ENCODE results near the gene WDR76.

Gene WDR76

DNA sequence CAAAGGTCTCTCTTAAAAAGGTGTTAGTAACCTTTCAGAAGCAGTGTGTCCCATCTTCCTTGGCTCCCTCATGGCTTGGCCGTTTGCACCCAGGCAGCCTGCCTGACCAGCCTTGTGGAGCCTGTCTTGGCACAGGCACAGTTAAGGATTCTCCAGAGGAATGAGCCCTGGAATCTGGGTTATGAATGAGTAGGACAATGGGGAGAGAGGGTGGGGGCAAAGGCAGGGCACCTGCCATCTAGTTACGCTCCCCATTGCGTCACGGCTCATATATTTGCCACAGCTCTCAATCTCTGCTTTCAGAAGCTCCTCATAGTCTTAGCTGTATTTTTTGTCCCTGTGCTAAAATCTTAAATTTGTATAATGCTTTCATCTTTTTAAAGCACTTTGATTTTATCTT is 50.6 kb downstream of the WDR76 start:
- DNase-seq (ENCODE audit: low read depth, low spot score), result no peak

DNA sequence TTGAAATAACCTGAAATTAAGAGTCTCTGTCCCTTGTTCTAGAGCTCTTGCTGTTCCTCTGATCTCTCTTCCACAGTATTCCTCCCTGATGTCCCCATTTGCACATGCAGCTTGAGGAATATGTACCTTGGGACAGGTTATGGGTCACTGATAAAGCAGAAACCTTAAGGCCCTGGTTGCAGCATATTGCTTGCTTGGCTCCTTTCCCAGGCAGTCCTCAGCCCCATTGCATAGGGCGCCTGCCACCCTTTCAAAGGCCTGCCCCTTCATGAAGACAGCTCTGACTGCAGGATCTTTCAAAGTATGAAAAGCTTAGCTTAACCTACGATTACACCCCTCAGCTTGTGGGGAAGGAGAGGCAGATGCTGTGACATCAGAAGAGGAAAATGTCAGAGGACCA is 51.6 kb downstream of the WDR76 start:
- no peak for DNase-seq (ENCODE audit: low read depth, low spot score)

DNA sequence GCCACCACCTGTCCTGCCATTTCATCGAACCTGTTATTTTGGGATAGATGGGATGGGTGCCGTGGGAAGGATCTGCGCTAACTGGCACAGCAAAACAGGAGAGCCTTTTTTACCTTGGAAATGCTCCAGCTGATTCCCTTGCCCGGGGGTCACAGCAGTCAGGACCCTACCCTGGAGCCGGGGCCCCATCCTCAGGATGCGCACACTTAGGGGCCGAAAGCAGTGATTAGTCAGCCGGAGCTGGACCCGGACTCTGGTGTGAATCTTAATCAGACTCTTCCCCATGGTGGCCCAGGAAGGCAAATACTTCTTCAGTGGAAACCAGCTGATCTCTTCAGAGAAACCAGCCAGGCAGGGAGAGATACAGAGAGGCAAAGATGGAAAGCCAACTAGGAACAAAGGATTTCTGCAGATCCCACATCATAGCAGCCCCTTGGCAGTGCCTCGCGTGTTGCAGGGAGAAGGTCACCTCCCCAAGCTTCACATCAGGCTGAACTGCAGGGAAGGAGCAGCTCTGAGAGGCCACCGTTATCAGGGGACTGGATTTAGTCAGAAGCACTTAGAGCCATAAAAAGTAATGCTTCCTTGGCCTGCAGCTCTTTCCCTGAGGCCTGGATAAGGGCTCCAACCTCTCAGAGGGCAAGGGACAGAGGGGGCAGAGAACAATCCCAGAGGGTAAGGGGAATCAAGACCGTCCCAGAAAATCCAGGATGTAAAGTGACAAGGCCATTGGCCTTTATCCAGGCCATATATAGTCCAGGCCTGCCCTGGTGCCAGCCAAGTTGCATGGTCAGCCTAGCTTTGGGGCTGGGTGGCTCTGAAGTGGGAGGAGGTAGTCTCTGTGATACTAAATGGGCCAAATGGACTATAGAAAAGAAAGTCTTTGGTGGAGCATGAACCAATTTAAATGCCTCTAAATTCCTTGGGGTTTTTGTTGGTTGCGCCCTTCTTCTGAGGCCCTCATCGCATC is 52.9 kb downstream of the WDR76 start:
- DNase-seq (ENCODE audit: low read depth, low spot score), result no peak

DNA sequence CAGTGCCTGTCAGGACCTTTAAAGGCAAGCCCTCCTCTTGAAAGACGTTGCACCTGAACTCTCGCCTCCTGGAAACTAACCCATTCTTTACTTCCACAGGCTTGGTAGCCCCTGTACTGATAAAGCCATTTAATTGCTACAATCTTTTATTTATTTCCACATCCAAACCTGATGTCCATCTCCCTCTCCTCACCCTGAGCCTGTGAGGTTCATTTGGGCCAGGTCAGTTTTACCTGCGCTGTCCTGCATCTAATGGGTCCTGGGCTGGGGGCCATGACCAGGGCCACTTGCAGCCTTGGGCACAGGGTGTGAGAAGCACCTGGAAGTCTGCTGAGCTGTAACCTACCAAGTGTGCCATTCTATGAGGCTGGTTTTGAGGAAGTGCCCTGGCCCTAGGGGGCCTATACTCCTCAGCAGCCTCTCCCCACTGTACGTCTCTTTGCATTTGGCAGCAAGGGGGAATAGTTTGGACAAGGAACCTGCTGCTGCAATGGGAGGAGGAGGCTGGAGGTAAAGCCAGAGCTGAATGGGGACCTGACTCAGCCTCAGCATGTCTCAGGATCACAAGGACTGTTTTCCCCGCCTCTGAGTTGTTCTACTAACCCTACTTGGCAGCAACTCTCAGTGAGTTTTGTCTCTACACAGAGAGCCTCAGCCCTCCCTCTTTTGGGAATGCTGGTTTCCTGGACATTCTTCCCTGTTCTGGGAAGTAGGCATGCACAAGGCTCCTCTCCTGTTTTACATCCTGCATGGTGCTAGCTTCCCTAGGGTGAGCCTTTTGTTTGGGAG is 53.8 kb downstream of the WDR76 start:
- no peak for DNase-seq (ENCODE audit: low read depth, low spot score)

DNA sequence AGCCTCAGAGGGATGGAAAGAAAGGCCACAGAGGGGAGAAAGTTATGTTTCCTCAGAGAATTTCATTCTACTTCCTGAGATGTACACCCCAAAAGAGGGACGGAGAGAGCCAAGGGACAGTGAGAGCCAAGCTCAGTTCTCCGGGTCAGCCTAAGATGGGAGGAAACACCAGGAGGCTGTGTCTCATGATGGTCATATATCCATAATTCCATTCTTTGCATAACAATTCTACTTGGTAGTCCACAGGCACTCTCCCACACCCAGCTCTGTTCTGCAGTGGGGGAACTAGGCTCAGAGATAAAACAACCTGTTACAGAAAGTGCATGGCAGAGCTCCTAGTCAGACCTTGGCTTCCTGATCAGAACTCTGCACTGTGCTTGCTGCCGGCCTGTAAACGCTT is 54.4 kb downstream of the WDR76 start:
- no peak for DNase-seq (ENCODE audit: low read depth, low spot score)

DNA sequence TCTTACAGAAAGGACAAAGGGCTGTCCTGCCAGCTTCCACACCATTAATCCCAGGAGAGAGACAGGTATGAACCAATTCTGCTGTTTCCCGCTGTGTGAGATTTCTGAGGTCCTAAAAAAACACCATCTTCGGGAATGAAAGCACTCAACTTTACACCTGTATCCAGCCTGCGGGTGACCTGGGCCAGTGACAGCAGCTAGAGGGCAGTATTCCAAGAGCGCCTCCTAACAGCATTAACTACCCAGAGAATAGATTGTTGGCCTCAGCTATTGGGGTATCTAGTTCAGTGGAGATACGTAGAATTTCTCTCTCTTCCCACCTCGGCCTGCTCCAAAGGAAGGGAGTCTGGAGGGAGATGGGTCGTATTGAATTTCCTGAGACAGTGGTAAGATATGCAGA is 55.1 kb downstream of the WDR76 start:
- no peak for DNase-seq (ENCODE audit: low read depth, low spot score)

DNA sequence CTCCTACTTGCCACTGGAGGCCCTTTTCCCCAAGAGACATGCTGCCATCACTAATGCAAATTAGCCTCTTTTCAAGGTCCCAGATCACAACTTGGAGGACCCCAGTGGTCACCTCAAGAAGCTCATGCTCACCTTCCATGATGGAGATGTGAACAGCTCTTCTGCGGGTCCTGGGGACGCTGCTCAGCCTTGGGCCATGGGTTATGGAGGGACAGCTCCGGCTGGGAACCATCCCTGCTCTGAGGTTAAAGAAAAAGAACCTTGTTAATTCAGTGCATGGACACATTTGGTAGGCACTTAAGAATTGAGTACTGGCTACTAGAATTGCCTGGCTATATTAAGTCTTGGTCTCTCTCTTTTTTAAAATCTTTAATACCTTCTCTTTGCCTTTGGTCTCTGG is 56.8 kb downstream of the WDR76 start:
- no peak for DNase-seq (ENCODE audit: low read depth, low spot score)

DNA sequence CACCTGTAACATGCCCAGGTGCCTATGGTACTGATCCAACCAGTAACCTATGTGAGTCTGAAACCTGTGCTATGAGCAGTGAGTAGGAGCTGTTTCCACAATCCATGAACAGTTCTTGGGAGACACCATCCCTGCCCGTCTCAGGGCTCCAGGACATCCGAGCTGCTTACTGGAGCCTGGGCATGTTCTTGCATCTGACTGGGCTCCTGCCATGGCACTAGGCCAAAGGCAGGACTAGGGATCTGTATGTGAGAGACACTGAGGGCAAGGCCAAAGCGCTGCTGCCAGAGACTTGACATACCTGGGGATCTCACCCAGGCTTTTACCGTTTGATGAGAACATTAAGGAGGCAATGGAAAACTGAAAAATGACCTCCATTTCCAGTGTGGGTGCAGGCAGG is 59.8 kb downstream of the WDR76 start:
- DNase-seq (ENCODE audit: low read depth, low spot score), result no peak

DNA sequence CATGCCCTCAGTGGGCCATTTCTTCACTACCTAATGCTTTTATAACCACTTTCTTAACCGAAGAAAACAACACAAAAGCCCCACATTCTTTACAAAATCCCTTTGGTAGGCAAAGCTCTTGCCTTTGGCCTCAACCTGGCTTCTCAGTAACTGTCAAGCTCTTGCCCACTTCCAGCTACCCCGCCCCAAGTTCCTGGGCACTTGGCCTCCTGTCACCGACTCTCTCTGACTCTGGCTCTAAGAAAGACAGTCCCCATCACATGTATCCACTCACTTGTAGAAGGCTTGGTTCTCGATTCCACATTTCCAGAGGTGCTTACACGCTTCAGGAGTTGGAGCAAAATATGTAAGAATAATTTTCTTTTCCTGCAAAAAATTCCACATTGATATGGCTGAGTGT is 61.1 kb downstream of the WDR76 start:
- DNase-seq (ENCODE audit: low read depth, low spot score), result no peak

DNA sequence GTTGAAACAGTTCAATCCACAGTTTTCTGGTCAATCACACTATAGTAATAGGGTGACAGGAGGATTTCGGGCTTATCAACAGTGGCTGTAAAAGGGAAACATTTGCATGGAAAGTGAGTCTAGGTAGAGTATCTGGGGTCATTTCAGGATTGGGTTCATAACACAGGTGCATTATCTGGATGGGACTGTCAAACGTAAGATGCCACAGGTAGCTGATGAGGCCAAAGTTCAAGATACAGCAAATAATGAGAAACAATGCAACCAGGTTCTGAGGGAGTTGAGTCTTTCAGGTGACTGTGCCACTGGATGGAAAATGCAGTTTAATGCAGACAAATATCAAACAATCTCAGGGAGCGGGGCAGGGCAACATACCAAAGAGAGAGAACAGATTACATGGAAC is 62.2 kb downstream of the WDR76 start:
- DNase-seq (ENCODE audit: low read depth, low spot score), result no peak

DNA sequence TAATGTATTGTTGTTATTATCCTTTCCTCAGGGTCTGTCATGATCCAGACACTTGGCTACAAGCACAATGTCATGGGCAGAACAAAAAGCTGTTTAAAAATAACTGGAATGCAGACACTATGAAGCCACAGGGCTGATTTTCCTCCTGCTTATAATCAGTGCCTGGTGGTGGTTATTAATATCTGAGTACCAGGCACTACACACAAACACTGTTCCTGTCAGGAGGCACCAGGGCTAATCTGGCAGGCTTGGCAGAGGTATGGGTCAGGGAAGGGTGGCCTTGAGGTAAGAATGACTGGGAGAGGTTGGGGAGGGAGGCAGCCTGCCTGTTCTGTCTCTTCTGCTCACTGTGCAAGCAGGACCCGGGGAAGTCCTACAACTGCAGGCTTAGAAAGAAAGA is 67.2 kb downstream of the WDR76 start:
- no peak for DNase-seq (ENCODE audit: low read depth, low spot score)

DNA sequence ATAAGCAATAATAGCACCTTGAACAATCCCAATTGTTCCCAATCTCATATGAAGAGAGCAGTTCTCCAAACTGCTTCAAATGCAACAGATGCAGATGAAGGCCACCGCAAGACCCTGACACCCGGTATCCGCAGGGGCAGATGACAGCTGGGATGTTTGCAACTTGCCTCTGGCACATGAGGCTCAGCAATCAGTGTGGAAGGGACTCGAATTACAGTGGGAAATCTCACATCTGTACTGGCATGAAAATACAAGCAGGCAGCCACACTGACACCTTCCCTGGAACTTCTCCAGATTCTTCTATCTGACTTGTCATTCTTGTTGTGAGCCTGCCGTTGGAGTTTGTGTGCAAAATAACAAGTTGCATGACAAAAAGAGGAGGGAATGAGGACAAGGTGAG is 68.8 kb downstream of the WDR76 start:
- DNase-seq (ENCODE audit: low read depth, low spot score), result no peak

DNA sequence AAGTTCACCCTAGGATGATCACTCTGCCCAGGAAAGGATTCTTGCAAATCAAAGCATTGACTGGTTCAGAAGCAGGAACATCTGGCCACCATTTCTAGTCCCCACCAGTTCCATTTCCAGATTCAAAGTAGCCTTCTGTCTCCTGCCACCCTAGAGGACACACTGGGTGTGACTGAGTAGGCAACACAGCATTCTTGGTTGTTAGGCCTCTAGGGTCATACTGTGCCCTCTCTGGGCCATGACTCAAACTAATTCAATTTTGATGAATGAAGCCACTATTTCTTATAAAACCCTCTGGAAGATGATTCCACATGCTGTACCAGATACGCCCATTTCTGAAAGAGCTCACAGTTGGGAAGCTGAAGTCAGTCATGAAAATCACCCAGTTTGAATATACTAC is 69.7 kb downstream of the WDR76 start:
- no peak for DNase-seq (ENCODE audit: low read depth, low spot score)

DNA sequence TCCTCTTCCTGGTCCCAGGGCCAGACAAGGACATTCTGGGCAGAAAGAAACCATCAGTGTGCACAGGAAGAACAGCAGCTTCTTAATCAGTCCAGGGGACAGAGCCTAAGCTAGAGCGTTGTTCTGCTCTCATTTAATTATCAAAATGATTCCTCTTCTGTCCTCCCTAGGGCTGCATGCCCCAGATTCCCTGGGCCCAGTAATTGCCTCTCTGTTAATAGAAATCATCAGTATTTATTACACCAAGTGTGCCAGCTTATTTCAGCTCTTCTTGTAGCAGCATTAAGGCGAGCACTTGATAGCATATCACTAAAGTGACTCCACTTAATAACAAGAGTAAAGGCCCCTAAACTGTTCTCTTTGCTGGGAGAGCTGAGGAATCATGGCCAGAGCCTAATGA is 72.1 kb downstream of the WDR76 start:
- no peak for DNase-seq (ENCODE audit: low read depth, low spot score)

DNA sequence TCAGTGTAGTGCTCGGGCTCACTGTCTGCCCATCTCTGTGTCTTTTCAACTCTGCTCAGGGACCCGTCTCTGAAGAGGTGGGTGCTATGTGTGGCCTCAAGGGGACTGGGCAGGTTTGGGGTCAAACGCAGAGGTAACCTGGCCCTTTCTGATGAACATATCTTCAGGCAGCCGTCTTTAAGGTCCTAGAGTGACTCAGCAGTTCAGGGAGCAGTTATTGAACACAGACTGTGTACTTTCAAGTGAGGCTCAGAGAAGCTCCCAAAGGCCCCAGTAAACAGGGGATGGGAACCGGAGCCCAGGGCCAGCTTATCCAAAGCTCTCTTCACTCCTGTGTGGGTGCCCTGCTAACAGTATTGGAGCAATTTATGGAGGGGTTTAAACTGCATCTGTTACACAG is 73.1 kb downstream of the WDR76 start:
- DNase-seq (ENCODE audit: low read depth, low spot score), result no peak

DNA sequence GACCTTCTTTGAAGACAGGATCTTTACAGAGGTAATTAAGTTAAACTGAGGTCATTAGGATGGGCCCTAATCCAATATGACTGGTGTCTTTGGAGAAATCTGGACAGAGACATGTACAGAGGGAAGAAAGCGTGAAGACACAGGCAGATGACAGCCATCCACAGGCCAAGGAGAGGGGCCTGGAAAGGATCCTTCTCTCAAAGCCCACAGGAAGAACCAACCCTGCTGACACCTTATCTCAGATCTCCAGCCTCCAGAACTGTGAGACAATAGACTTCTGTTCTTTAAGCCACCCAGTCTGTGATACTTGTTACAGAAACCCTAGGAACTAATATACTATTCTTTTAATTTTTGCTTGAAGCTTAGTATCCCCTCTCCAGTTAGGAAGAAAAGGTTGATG is 74.2 kb downstream of the WDR76 start:
- DNase-seq (ENCODE audit: low read depth, low spot score), result no peak

DNA sequence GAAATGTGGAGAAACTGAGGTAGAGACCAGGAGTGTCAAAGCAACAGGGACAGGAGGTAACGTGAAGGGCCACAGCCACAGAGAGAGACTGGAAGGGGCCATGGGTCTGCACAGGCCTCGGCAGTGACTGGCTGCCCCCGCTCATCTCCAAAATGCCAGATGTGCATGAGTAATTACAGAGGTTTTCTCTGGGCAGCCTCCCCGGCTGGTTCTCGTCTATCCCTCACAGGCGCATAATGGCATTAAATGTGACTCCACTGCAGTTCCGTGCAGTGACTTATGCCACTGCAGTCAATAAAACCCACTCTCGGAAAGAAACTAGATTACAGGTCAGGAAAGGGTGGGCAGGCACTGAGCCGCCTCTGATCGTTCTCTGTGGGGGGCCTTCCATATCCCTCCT is 74.7 kb downstream of the WDR76 start:
- DNase-seq (ENCODE audit: low read depth, low spot score), result no peak

DNA sequence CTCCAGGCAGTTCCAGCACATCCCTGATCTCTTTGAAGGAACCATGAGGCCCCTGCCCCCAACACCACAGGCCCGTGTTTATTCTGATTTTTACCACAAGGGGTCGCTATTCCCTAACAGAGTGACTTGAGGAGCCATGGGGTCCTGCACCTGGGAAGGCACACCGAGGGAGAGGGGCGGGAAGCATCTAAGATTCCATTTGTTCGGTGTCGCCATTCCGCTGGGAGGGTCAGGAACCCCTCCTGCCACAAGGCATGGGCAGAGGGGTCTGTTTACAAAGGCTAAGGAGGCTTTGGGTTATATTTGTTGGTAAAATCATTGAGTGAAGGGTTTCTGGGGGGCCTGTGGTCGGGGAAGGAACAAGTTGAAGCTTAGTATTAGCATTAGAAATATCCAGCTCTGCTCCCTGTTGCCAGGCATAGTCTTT is 77.1 kb downstream of the WDR76 start:
- DNase-seq (ENCODE audit: low read depth, low spot score), result peak; percentile 26

DNA sequence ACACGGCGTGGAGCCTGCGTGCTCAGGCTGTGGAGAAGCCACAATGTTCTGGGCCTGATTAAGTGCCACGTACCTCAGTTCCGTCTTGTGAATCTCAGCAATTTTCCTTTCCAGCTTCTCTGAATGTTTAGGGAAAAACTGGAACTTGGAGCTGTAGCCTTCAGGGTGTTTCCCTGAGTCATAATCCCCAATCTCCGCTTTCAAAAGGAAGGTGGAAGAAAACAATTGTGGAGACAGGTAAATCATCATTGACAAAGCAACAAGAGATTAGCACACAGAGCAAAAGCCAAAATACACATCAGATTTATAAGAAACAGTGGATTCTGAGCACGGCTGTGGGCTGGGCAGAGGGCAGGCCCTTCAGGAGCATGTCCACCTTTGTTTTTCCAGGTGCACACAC is 79.0 kb downstream of the WDR76 start:
- DNase-seq (ENCODE audit: low read depth, low spot score), result no peak

DNA sequence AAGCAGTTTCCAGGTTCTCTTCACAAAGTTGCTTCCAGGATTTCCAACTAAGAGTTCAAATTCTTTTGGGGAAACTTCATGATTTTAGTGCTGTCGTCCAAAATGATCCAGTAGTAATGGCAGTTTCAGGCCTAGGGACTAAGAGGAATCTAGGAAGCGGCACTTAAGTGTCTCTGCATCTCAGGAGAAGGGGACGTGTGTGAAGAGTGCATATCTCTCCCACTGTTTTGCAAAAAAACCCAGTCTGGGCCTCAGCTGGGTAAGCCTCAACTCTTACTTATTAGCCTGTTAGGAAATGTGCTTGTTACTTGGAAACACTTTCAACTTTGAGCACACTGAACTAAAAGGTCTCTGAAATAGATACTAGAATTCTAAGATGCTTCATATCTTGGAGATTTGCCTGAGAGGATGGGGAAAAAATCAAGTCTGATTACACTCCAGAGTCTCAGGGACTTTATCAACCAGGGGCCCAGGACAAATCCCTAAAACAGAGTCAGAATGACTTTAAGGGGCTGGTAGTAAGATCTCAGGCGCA is 81.8 kb downstream of the WDR76 start:
- no peak for DNase-seq (ENCODE audit: low read depth, low spot score)

DNA sequence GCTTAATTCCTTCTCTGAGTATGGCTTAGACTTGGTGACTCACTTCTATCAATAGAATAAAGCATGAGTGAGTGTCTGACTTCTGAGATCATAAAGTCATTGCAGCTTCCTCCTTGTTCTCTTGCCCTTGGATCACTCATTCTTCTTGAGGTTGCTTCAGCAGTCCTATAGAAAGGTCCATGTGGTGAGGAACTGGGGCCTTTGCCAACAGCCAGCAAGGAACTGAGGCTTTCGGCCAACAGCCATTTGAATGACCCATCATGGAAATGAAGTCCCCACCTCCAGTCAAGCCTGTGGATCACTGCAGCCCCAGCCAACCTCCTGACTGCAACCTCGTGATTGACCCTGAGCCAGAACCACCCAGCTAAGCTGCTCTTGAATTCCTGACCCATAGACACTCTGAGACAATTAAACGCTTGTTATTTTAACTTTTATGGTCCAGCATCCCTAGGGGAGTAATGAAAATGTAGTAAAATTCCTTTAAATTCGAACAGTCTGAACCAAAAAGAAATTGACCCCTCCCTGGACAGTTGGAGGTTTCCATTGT is 84.5 kb downstream of the WDR76 start:
- no peak for DNase-seq (ENCODE audit: low read depth, low spot score)

DNA sequence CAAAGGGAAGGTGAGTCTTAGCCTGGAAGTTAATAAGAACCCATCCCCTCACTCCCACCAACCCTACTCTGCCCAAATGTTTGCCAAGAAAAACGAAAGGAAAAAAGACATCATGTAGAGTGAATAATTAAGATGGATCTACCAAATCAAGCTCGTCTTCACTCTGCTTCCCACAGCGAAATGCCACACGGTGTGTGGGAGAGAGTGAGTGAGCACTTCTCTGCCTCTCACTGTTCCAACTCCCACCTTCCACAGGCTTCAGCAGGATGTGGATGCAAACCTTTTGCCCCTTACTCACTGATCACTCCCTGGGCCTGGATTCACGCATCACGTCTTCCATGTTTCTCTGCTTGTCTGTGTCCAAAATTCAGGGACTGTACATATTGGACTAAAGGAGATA is 85.4 kb downstream of the WDR76 start:
- no peak for DNase-seq (ENCODE audit: low read depth, low spot score)
